ENCODE measurements around the gene MYRF.
A peak's percentile ranks its signal among the peaks of the same experiment; 100 is the strongest.

- TF ChIP-seq CTCF (IDR thresholded peaks at IDR 0.05), result no peak
- TF ChIP-seq POLR2A (IDR thresholded peaks at IDR 0.05), result peak; percentile 33 to 43
Measured at GRCh38 chr11:61754534-61755482, 2.4 kb downstream of the MYRF start.
